Measurements from ENCODE around the gene FXYD6. TPM values are rescaled to one million over a fixed set of nuclear protein-coding genes. Genes with fewer than 3 reads are reported as not detected.

The FXYD6 gene, protein sequence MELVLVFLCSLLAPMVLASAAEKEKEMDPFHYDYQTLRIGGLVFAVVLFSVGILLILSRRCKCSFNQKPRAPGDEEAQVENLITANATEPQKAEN
- total RNA-seq: 0.10 and 0.26 TPM in 2 replicates

DNA sequence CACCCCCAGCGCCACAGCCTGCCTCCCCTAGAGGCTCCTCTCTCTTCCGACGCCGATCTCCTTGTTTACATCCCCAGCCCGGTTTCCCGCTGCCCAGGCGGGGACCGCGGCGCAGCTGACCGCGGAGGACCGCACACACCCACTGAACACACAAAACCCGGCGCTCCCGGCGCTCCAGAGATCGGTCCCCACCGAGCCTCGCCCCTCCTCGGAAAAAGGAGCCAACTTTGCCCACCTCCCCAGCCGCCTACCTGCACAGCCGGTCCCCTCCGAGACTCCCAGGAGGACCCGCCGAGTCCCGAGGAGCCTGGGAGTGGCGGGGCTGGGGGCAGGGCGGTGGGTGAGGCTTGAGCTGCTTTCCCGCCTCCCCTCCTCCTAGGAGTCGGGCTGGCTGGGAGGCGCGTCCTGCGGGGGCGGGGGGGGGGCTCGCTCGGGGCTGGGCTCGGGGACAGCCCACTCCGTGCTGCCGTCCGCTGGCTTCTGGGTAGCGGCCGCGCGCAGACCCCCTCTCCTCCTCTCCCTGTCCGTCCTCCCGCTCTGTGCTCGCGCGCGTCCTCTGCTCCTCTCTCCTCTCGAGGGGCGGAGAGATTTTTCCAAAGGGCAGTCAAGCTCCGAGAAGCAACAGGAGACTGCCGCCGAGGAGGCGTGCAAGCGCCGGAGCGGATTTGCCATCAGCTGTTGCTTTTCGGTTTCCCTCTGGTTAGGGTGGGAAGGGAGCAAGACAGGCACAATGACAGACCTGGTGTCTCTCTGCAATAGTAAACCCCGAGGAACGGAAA is at the start of gene FXYD6:
TSS of gene FXYD6 (minus strand) at position 318 of the 779 bp plus-strand sequence. CDS start 33,882 bp downstream, outside the sequence.

GRCh38 chr11:117824571-117825537 is 51.6 kb downstream of the FXYD6 start, which contains the start of gene FXYD2:
Gene FXYD2 (minus strand): TSS chr11:117824744. CDS start chr11:117824678, 66 bp downstream.

DNA sequence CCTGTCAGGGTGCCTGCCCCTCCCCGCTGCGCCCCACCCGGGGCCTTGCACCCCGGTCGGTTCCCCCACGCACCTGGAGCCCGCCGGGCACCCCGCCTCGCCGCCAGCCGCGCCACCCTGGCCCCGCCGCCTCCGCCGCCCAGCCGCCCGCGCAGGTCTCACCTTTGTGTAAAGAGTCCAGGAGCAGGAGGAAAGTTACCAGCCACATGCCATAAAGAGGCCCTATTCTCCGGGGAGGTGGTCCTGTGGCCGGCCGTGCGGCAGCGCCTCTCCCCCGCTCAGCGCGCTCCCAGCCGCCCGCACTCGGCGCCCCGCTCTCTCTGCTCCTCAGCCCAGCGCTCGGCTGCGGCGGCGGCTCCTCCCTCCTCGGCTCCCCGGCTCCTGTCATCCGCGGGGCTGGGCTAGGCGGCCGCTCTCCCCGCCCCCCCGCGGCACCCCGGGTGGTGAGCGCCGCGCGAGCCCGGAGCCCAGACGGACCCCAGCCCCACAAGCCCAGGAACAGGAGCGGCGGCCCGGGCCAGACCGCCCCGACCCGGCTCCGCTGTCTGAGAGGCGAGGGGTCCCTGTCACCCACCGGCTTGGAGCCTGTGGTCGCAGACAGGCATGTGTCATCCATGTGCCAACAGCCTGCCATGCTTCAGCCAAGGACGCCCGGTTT is 79.5 kb downstream of the FXYD6 start, which contains the start of gene DSCAML1:
TSS of gene DSCAML1 (minus strand) at position 345 of the 658 bp plus-strand sequence. CDS start at position 208, 137 bp downstream.

Other genes with a start within 250 kb of the FXYD6 start
- gene DSCAML1, start 79.4 kb downstream of the FXYD6 start, total RNA-seq: not detected in 2 replicates
- not detected in 2 replicates for gene FXYD2, start 51.9 kb downstream of the FXYD6 start, total RNA-seq
- not detected in 2 replicates for gene TMPRSS13, start 52.7 kb upstream of the FXYD6 start, total RNA-seq
- gene IL10RA, start 109.7 kb upstream of the FXYD6 start, total RNA-seq: not detected in 2 replicates
- not detected in 2 replicates for gene TMPRSS4, start 200.4 kb upstream of the FXYD6 start, total RNA-seq
- not detected in 2 replicates for gene SMIM35, start 210.3 kb upstream of the FXYD6 start, total RNA-seq